C4-2B (cell line): ENCODE data around the gene INSRR.

Experiments used
- H3K27ac ChIP-seq: fragments of 450-650 bp; 2 replicates; pipeline ENCODE4 v1.5.1; 2017
- CTCF ChIP-seq: fragments of 450-650 bp; conservative IDR thresholded peaks from 2 replicates; pipeline ENCODE4 v1.5.1; 2017; ENCODE audit warnings: mild to moderate bottlenecking
- ZFX ChIP-seq: fragments of 450-650 bp; IDR thresholded peaks from 2 replicates; pipeline ENCODE4 v1.6.1; 2017

The INSRR gene

DNA sequence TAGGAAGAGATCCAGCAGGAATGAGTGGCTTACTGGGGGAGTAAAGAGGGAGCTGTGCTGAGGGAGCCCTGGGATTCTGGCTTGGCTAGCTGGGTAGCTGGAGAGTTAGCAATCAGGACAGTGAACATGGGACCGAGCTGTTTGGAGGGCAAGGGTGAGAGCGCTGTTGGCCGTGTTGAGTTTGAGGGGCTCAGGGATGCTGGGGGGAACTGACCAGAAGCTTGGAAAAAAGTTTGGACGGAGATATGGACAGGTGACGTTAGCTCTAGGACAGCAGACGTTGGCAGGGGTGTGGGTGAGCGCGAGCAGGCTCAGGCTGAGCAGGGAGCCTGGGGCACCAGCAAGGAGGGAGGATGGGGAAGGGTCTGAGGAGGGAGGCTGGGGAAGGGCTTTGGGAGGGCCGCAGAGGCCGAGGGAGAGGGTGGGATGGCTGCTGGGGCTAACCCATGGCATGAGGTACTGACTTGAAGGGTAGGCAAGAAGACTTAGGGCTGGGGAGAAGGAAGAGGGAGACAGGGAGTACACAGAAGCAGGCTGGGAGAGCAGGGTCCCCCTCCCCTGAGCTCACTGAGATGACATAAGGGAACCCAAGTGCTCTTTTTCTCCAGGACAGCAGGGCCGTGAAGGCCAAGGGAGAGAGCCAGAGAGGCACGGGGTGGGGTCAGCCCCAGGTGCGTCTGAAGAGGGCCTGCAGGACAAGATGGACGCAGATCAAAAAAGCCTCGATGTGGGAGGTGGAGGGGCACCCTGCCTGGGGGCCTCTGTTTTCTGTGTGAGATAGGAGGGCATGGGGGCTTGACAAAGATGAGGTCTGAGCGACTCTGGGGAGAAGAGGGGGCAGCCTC is 50.5 kb downstream of the INSRR start:
- TF ChIP-seq ZFX, result no peak
- TF ChIP-seq CTCF, result no peak
- no peak overlapping the region for H3K27ac ChIP-seq

GRCh38 chr1:156807627-156808026 is 51.3 kb downstream of the INSRR start:
- TF ChIP-seq ZFX, result no peak
- TF ChIP-seq CTCF, result no peak
- H3K27ac ChIP-seq, result no peak overlapping the region

- no peak overlapping the region for H3K27ac ChIP-seq
- TF ChIP-seq ZFX (no peak), CTCF (no peak)
These were observed 52.1 kb downstream of the INSRR start for GRCh38 chr1:156806512-156807440.

GRCh38 chr1:156805766-156806511 is 53.0 kb downstream of the INSRR start:
- TF ChIP-seq CTCF (no peak), ZFX (no peak)
- H3K27ac ChIP-seq, result no peak overlapping the region

DNA sequence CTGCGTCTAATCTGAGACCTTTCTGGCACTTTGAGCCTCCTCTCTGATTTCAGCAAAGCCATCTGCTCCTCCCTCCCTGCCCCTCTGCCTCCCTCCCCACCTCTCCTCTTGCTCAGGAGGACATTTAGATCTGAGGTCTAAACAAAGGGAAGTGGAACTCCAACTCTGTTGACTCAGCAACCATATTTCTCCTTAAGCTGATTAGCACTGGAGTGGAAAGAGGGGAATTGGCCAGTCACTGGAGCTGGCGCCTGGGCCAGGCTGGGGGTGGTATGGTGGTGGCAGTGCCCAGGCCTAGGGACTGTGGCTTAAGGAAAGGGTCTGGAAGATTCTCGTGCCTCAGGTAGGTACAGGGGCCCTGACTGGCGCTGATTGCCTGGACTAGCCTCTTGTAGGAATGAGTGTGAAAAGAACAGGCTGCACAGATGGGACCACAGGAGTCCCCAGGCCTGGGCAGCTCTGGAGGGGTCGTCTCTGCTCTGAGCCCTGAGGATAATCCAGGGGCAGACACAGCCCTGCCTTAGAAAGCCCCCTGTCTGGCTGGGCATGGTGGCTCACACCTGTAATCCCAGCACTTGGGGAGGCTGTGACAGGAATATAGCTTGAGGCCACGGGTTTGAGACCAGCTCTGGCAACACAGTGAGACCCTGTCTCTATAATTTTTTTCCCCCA is 54.2 kb downstream of the INSRR start:
- TF ChIP-seq ZFX (no peak), CTCF (no peak)
- H3K27ac ChIP-seq, result no peak overlapping the region

DNA sequence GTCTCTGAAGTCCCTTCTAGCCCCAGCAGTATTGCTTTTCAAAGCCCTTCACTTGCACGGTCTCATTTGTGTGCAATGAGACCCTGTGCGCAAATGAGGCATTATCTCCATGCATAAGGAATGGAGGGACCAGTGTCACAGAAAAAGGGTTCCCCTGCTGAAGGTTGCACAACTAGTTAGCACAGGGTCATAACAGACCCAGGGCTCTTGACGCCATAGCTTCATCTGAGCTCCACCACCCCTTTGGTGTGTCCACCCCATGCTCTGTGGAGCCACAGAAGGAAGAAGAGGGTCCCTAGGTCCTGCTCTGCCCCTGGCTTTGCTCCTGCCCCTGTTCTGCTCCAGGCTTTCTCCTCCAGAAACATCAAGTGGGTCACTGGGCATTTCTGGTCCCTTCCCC is 54.9 kb downstream of the INSRR start:
- H3K27ac ChIP-seq, result no peak overlapping the region
- no peak for TF ChIP-seq CTCF
- TF ChIP-seq ZFX, result no peak
